Mesothelial cell of epicardium (in vitro differentiated cells): Measurements from ENCODE around the gene CLIC3. TPM values are rescaled to one million over a fixed set of nuclear protein-coding genes. Genes with fewer than 3 reads are reported as not detected.
A peak's percentile ranks its signal among the peaks of the same experiment; 100 is the strongest.

Experiments used
- DNase-seq, 2 experiments: peaks; one replicate each; pipeline ENCODE4 v3.0.0; 2021; ENCODE audit warnings: low spot score in 2 of 2; ENCODE audit not compliant: unreplicated experiment in 2 of 2
- H3K27ac Mint-ChIP-seq: 2 replicates; pipeline ENCODE4 v1.8.0; 2021; ENCODE audit warnings: mixed read lengths
- H3K27me3 Mint-ChIP-seq: 2 replicates; pipeline ENCODE4 v1.8.0; 2021; ENCODE audit warnings: low read depth, mixed read lengths
- H3K36me3 Mint-ChIP-seq: 2 replicates; pipeline ENCODE4 v1.8.0; 2021; ENCODE audit warnings: mixed read lengths
- H3K4me1 Mint-ChIP-seq: 2 replicates; pipeline ENCODE4 v1.8.0; 2021; ENCODE audit warnings: mixed read lengths
- H3K4me3 Mint-ChIP-seq: 2 replicates; pipeline ENCODE4 v1.8.0; 2021; ENCODE audit warnings: mild to moderate bottlenecking, moderate library complexity, mixed read lengths
- H3K9me3 Mint-ChIP-seq: 2 replicates; pipeline ENCODE4 v1.8.0; 2021; ENCODE audit warnings: mixed read lengths
- CTCF ChIP-seq: fragments of 200-600 bp; sonication (generic); IDR thresholded peaks from one replicate; pipeline ENCODE4 v1.5.0; 2021; ENCODE audit warnings: antibody characterized with exemption; ENCODE audit not compliant: unreplicated experiment
- total RNA-seq: library from RNA; stranded (reverse); gene quantifications from 3 replicates; pipeline ENCODE4 v1.2.1, GENCODE V29; 2021

The CLIC3 gene
- total RNA-seq, 1 donor from 2014 or later: 2.9 TPM

- no peak for TF ChIP-seq CTCF
- H3K27ac Mint-ChIP-seq: no peak overlapping the region
- H3K4me1 Mint-ChIP-seq: peaks cover 10% of the 10 kb centered on the region
- DNase-seq: no peak
- no peaks in the 10 kb centered on the region for H3K36me3 Mint-ChIP-seq
- H3K4me3 Mint-ChIP-seq: no peak overlapping the region
- H3K9me3 Mint-ChIP-seq: no peaks in the 10 kb centered on the region
- H3K27me3 Mint-ChIP-seq: no peaks in the 10 kb centered on the region
Observed at GRCh38 chr9:136947028-136947891, 49.1 kb downstream of the CLIC3 start.

- no peak for TF ChIP-seq CTCF
- Mint-ChIP-seq H3K36me3 (peaks cover 3% of the 10 kb centered on the region), H3K4me3 (no peak overlapping the region), H3K4me1 (peaks cover 8% of the 10 kb centered on the region), H3K27me3 (no peaks in the 10 kb centered on the region), H3K9me3 (no peaks in the 10 kb centered on the region), H3K27ac (no peak overlapping the region)
- no peak for DNase-seq
Observed at GRCh38 chr9:136946228-136947027, 49.9 kb downstream of the CLIC3 start.

- Mint-ChIP-seq H3K36me3 (peaks cover 6% of the 10 kb centered on the region), H3K9me3 (no peaks in the 10 kb centered on the region), H3K4me1 (peaks cover 8% of the 10 kb centered on the region), H3K27me3 (no peaks in the 10 kb centered on the region), H3K4me3 (peak overlapping the region; percentile 46), H3K27ac (no peak overlapping the region)
- no peak for DNase-seq
- no peak for TF ChIP-seq CTCF
Observed at GRCh38 chr9:136945333-136946227, 50.8 kb downstream of the CLIC3 start.

Other genes with a start within 250 kb of the CLIC3 start
- gene LCN6, start 248.0 kb downstream of the CLIC3 start, total RNA-seq: not detected in 3 replicates
- gene LCN8, start 238.3 kb downstream of the CLIC3 start, total RNA-seq: not detected in 3 replicates
- 1.3 to 3.5 TPM (median 1.9 TPM) in 3 replicates for gene LCN15, start 232.1 kb downstream of the CLIC3 start, total RNA-seq
- gene TMEM141, start 205.2 kb downstream of the CLIC3 start, total RNA-seq: 70.4 to 72.4 TPM (median 71.7 TPM) in 3 replicates
- 25.1 to 29.1 TPM (median 26.5 TPM) in 3 replicates for gene CCDC183, start 200.2 kb downstream of the CLIC3 start, total RNA-seq
- 120 to 124 TPM (median 122 TPM) in 3 replicates for gene RABL6, start 188.6 kb downstream of the CLIC3 start, total RNA-seq
- gene AJM1, start 154.1 kb downstream of the CLIC3 start, total RNA-seq: 3.1 to 3.8 TPM (median 3.6 TPM) in 3 replicates
- 159 to 168 TPM (median 168 TPM) in 3 replicates for gene PHPT1, start 147.2 kb downstream of the CLIC3 start, total RNA-seq
- gene MAMDC4, start 144.2 kb downstream of the CLIC3 start, total RNA-seq: 20.1 to 22.6 TPM (median 20.3 TPM) in 3 replicates
- 275 to 294 TPM (median 275 TPM) in 3 replicates for gene EDF1, start 130.3 kb downstream of the CLIC3 start, total RNA-seq
- 16.0 to 18.1 TPM (median 17.4 TPM) in 3 replicates for gene TRAF2, start 110.1 kb downstream of the CLIC3 start, total RNA-seq
- 58.9 to 62.3 TPM (median 59.8 TPM) in 3 replicates for gene FBXW5, start 51.8 kb downstream of the CLIC3 start, total RNA-seq
- gene C8G, start 51.3 kb downstream of the CLIC3 start, total RNA-seq: 1.5 to 2.5 TPM (median 1.5 TPM) in 3 replicates
- gene LCN12, start 44.3 kb downstream of the CLIC3 start, total RNA-seq: 13.3 to 15.9 TPM (median 13.8 TPM) in 3 replicates
- gene PTGDS, start 19.1 kb downstream of the CLIC3 start, total RNA-seq: 52.6 to 58.0 TPM (median 53.5 TPM) in 3 replicates
- 4.7 to 5.7 TPM (median 5.5 TPM) in 3 replicates for gene LCNL1, start 13.6 kb downstream of the CLIC3 start, total RNA-seq
- 51.1 to 58.3 TPM (median 53.1 TPM) in 3 replicates for gene PAXX, start 4.1 kb downstream of the CLIC3 start, total RNA-seq
- gene ABCA2, start 31.7 kb upstream of the CLIC3 start, total RNA-seq: 57.7 to 59.3 TPM (median 58.7 TPM) in 3 replicates
- 0.09 to 0.13 TPM in 2 of 3 replicates, not detected in the other for gene FUT7, start 35.5 kb upstream of the CLIC3 start, total RNA-seq
- 75.8 to 84.0 TPM (median 77.9 TPM) in 3 replicates for gene NPDC1, start 49.6 kb upstream of the CLIC3 start, total RNA-seq
- gene ENTPD2, start 57.5 kb upstream of the CLIC3 start, total RNA-seq: 4.8 to 6.3 TPM (median 5.2 TPM) in 3 replicates
- gene SAPCD2, start 74.0 kb upstream of the CLIC3 start, total RNA-seq: 5.7 to 6.2 TPM (median 5.9 TPM) in 3 replicates
- gene UAP1L1, start 80.9 kb upstream of the CLIC3 start, total RNA-seq: 4.6 to 5.7 TPM (median 5.5 TPM) in 3 replicates
- 61.1 to 65.1 TPM (median 61.2 TPM) in 3 replicates for gene MAN1B1, start 90.4 kb upstream of the CLIC3 start, total RNA-seq
- 149 to 159 TPM (median 157 TPM) in 3 replicates for gene DPP7, start 118.2 kb upstream of the CLIC3 start, total RNA-seq
- 0.58 to 0.99 TPM (median 0.64 TPM) in 3 replicates for gene GRIN1, start 142.6 kb upstream of the CLIC3 start, total RNA-seq
- gene LRRC26, start 173.5 kb upstream of the CLIC3 start, total RNA-seq: not detected in 3 replicates
- gene TMEM210, start 175.5 kb upstream of the CLIC3 start, total RNA-seq: not detected in 3 replicates
- 86.1 to 89.3 TPM (median 87.1 TPM) in 3 replicates for gene ANAPC2, start 192.0 kb upstream of the CLIC3 start, total RNA-seq
- 40.9 to 43.8 TPM (median 42.8 TPM) in 3 replicates for gene SSNA1, start 192.1 kb upstream of the CLIC3 start, total RNA-seq
- gene TPRN, start 204.2 kb upstream of the CLIC3 start, total RNA-seq: 16.7 to 18.5 TPM (median 17.6 TPM) in 3 replicates
- gene TMEM203, start 209.1 kb upstream of the CLIC3 start, total RNA-seq: 32.7 to 35.5 TPM (median 33.0 TPM) in 3 replicates
- 22.4 to 24.3 TPM (median 23.5 TPM) in 3 replicates for gene NDOR1, start 209.1 kb upstream of the CLIC3 start, total RNA-seq
- 13.6 to 16.0 TPM (median 13.9 TPM) in 3 replicates for gene RNF208, start 225.7 kb upstream of the CLIC3 start, total RNA-seq
- 1.5 to 1.9 TPM (median 1.7 TPM) in 3 replicates for gene CYSRT1, start 228.6 kb upstream of the CLIC3 start, total RNA-seq
- gene RNF224, start 230.9 kb upstream of the CLIC3 start, total RNA-seq: 0.16 to 0.41 TPM (median 0.29 TPM) in 3 replicates
- gene SLC34A3, start 234.3 kb upstream of the CLIC3 start, total RNA-seq: 0.23 to 0.27 TPM in 2 of 3 replicates, not detected in the other
- 146 to 152 TPM (median 148 TPM) in 3 replicates for gene TUBB4B, start 244.7 kb upstream of the CLIC3 start, total RNA-seq